NCI-H146 (cell line): Measurements from ENCODE around the gene TNFRSF14.
A peak's percentile ranks its signal among the peaks of the same experiment; 100 is the strongest.
"Not testable (repeated sequence)": the region's sequence is repeated elsewhere in the genome, so short reads cannot be mapped to it uniquely, and the experiment has no call there.

ENCODE experiments used
- DNase-seq: peaks from one replicate; lab custom pipeline; 2025; lab: John Stamatoyannopoulos, UW

The TNFRSF14 gene

GRCh38 chr1:2538872-2539271 is 17.3 kb upstream of the TNFRSF14 start:
- DNase-seq = no peak

DNA sequence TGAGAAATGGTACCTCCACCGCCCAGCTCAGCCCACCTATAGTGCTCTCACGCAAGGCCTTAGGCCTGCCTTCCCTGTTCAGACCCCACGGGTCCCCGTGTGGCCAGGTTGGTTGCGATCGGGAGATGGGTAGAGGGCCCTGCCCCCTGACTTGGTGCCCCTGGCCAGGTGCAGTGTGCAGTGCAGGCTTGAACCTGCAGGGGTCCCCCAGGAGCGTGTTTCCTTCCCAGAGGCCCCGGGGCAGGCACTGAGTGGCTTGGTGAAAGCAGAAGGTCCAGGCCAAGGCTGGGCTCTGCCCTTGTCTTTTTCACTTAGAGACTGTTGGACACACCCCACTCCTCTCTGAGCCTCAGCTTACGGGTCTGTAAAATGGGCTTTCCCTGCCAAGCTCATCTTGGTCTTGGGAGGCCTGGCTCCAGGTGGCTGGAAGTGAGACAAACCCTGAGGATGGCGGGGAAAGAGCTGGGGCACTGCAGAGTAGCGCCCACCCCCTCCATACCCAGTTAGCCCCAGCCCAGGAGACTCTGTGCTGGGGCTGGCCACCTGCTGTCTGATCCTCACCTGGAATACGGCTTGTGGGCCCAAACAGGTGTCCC is 16.8 kb upstream of the TNFRSF14 start:
- DNase-seq = no peak

GRCh38 chr1:2540816-2541492 is 15.2 kb upstream of the TNFRSF14 start:
- no peak for DNase-seq

DNA sequence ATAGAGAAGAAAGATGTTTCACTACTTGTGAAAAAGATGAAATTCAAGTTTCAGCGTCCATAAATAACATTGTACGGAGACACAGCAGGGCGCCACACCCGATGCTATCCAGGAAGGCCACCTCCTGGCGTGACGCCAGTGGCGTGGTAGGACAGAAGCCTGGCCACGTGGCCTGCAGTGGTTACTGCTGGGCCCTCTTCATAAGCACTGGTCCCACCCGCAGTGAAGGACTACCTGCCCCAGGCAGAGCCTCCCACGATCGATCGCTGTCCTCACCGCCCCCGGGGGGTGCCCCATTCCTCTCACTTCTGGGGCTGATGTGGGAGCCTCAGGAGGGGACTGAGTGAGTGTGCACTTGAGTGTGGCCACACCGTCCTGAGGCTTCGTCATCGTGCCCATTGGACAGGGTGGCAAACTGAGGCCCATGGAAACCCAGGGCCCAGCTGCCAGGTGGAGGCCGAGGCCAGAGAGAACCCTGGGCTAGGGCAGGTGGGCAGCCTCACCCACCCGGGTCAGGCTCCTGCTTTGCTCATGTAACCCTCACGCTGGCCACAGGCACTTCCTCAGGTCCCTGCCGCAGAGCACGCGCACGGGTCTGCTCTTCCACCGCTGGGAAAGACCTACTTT is 14.4 kb upstream of the TNFRSF14 start:
- DNase-seq = peak; percentile 81

GRCh38 chr1:2542246-2542915 is 13.8 kb upstream of the TNFRSF14 start:
- no peak for DNase-seq

- DNase-seq = peak; percentile 65
These were observed 12.6 kb upstream of the TNFRSF14 start for GRCh38 chr1:2543543-2544092.

DNA sequence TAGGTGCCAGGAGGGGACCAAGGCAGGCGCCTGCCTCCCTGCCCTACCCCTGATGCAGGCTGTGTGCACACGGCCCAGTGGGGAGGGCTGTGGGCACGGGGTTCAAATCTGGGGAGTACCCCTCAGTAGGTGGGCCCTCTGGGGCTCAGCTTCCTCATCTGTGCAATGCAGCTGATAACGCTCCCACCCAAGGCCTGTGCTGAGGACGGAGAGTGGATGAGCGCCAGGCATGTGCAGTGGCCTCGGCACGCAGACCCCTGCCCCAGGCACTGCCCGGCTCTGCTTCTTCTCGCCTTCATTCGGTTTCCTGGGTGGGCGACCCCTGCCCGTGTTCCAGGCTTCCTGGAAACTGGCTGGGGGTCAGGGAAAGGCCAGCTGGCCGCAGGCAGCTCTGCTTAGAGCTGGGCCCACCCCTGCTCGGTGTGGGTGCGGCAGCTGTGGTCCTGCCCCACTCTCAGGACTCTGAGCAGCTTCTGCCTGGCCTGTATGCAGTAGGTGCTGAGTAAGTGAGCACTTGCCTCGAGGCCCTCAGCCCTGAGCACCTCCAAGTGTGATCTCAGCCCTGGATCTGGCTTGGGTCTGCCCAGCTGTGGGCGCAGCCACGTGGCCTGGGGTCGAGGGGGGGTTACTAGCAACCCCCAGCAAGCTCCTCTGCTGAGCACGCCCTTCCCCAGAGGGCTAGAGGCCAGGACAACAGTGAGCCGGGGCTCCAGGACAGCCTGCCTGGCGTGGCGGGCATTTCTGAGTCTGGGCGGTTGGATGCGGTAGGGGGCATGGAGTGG is 11.9 kb upstream of the TNFRSF14 start:
- no peak for DNase-seq

DNA sequence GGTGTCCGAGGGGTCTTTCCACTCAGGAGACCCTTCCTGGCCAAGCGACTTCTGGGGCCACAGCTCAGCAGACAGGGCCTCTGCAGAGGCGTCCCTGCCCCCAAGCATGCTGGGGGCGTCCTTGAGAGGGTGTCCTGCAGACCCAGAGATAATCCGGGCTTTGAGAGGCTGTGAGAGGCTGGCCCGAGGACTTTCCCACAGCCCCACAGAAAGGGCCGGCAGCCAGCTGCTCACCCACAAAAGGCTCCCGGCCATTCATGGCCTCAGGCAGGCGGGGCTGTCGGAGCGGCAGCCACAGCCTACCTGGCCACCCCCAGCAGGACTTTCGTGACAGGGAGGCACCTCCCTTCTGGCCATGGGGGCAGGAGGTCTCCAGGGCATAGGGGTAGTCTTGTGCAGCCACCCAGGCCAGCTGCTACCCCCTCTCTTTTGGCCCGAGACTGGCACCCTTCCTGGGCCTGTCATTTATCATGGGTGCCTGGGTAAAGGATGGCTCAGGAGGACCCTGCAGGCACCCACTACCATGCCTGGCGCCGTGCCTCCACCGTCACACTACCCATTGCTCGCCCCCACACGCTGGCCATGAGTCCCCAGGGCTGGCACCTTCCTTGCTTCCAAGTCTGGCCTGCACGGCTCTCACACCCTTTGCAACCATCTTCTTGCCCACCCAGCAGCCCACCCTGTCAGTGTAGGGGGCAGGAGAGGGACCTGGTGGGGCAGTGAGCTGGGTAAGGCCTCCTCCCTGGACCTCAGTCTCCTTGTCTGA is 11.1 kb upstream of the TNFRSF14 start:
- DNase-seq = no peak

- DNase-seq = peak; percentile 91
These were observed 10.2 kb upstream of the TNFRSF14 start for GRCh38 chr1:2545754-2546514.

DNA sequence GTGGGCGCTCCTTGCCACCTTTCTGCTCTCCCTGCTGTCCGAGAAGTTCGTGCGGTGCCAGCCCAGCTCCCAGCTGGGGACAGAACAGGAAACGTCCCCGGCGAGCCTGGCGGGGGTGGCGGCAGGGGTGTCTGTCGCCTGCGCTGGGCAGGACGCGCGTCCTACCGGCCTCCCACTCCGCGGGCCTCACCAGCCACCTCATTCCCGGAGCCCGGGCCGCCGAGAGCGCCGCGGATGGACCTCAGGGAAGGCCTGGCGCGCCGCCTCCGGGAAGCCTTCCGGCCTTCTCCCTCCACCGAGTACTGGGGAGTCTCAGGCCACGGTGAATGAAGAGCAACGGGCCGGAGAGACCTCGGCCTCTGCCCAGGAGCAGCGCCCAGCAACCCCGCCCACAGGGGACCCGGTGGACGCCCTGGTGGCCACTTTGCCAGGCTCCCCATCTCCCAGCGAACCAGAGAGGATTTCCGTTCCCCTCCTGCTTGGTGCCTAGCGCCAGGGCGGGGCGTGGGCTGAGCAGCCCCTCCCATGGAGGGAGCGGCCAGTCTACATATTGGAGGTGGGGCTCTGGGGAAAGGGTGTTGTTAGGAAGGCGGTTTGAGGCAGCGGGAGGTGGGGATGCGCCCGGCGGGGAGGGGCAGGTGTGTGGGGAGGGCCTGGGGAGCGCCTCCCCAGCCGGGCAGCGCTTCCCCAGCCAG is 9.5 kb upstream of the TNFRSF14 start:
- peak; percentile 93 for DNase-seq

GRCh38 chr1:2547210-2548067 is 8.7 kb upstream of the TNFRSF14 start:
- DNase-seq = peak; percentile 49

DNA sequence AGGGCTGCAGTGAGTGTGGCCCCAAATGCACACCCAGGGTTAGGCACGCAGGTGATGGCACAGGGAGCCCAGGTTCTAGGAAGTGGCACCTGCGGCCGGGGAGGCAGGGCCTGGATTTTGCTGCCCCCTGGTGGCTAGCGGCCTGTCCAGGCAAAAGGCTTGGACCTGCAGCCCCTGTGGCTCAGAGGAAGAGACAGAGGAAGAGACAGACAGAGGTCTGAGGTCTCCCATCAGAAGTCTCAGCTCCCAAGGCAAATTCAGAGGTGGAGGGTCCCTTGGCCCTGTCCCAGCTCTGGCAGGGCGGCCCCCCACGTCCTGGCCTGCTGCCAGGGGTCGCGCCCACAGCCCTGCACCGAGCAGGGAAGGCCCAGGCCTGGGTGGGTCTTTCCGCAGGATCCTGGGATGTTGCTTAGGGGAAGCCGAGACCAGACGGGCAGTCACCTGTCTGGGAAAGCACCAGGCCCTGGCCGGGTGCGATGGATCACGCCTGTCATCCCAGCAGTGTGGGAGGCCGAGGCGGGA is 8.0 kb upstream of the TNFRSF14 start:
- DNase-seq = peak; percentile 75

GRCh38 chr1:2549367-2550029 is 6.7 kb upstream of the TNFRSF14 start:
- DNase-seq = not testable (repeated sequence)

DNA sequence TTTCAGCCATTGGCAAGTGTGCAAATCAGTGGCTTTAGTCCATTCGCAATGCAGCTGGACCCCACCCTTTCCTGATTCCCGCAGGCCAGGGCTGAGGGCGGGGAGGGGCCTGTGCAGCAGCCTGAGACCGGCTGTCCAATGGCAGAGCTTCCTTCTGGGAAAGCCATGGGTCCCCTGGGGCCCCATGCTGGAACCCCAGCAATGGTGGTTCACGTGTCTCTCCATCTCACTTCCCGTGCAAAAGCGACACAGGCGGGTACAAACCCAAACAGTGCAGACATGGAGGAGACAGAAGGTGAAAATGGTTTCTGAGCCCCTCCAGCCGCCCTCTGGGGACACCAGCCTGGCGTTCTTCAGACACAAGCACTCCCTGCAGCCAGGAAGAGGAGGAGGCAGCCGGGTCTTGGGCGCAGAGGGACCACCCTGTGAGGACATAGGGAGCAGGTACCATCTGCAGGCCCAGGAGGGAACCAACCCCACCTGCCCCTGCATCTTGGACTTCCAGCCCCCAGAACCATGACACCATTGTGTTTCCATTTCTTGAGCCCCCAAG is 5.8 kb upstream of the TNFRSF14 start:
- DNase-seq = not testable (repeated sequence)

DNA sequence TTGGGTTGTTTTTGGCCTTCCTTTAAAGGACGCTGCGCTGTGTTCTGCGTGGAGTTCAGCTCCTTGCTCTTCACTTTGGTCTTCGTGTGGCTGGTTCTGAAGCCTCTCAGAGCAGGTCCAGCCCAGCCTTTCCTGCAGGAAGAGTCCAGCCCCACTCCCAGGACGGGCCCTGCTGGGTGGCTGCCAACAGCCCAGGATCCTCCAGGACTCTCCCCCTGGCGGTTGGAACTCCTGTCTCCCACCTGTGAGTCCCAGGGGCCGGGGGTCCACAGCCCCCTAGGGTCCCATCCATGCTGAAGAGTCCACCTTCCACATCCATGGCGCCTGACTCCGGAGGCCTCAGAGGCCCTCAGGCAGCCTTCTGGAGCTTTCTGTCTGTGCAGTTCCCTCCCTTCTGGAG is 4.6 kb upstream of the TNFRSF14 start:
- not testable (repeated sequence) for DNase-seq

- DNase-seq = no peak
These were observed 4.0 kb upstream of the TNFRSF14 start for GRCh38 chr1:2552189-2552588.

- DNase-seq = not testable (repeated sequence)
These were observed 3.1 kb upstream of the TNFRSF14 start for GRCh38 chr1:2553076-2553475.
